Left lung (tissue), 10 donors: ENCODE results near the gene EFEMP2. TPM values are rescaled to one million over a fixed set of nuclear protein-coding genes. Genes with fewer than 3 reads are reported as not detected.

ENCODE experiments used
- ATAC-seq: fragments of 200-7000 bp; cut with Tn5 transposase; one replicate; pipeline ENCODE4 v1.9.1; 2020; ENCODE audit warnings: moderate library complexity
- DNase-seq, 4 donors: peaks; one replicate each; pipeline ENCODE4 v3.0.0-alpha.2; 2013 to 2020
- H3K27ac ChIP-seq, 2 donors: fragments of 200-600 bp; sonication (generic) in 1 of 2; one replicate each; pipeline versions ENCODE4 v1.5.0 to v1.8.0; 2020 to 2021
- H3K27me3 ChIP-seq, 2 donors: fragments of 200-600 bp; sonication (generic) in 1 of 2; one replicate each; pipeline versions ENCODE4 v1.5.0 to v1.8.0; 2020 to 2021
- H3K36me3 ChIP-seq, 2 donors: fragments of 200-600 bp; sonication (generic) in 1 of 2; one replicate each; pipeline versions ENCODE4 v1.5.0 to v1.8.0; 2020 to 2021
- H3K4me1 ChIP-seq, 2 donors: fragments of 200-600 bp; one replicate each; pipeline ENCODE4 v1.8.0; 2021
- H3K4me3 ChIP-seq, 2 donors: fragments of 200-600 bp; sonication (generic) in 1 of 2; one replicate each; pipeline versions ENCODE4 v1.5.0 to v1.8.0; 2020 to 2021; ENCODE audit warnings: mild to moderate bottlenecking in 1 of 2
- H3K9me3 ChIP-seq, 2 donors: fragments of 200-600 bp; sonication (generic) in 1 of 2; one replicate each; pipeline versions ENCODE4 v1.5.0 to v1.8.0; 2020 to 2021
- CTCF ChIP-seq, 2 donors: fragments of 200-600 bp; sonication (generic) in 1 of 2; IDR thresholded peaks; one replicate each; pipeline versions ENCODE4 v1.5.0 to v1.8.0; 2021; ENCODE audit warnings: antibody characterized with exemption in 2 of 2
- intact Hi-C, 2 donors: fragments of 100-400 bp; cut with DNase I; formaldehyde crosslinking; loops; one replicate each; pipeline versions ENCODE4 v1.11.2 to v1.14.2; 2022
- polyA plus RNA-seq, 6 donors: library from polyadenylated mRNA; unstranded; fragments of 120-200 nt; gene quantifications; one replicate each; pipeline ENCODE4 v1.2.1, GENCODE V29; 2013; ENCODE audit not compliant: insufficient read length in 6 of 6
- total RNA-seq, 2 donors: library from RNA; stranded (reverse); fragmentation: NEBNext Ultra II Directional; extraction: Animal tissue kit (Norgen Biotek cat#: 25700); gene quantifications; one replicate each; pipeline ENCODE4 v1.2.1, GENCODE V29; 2021
- donor health status: DM: no; HTN: yes; CAD: no.
- donor health status: DM: no; HTN: no; CAD: no.

Gene EFEMP2
- total and polyA plus RNA-seq, 8 donors: 67.6 to 169 (median 144) TPM

- intact Hi-C loops: no loop called here
- peaks cover 0 to 1% of the 10 kb centered on the region in 2 donors for H3K36me3 ChIP-seq
- peaks cover 0 to 45% of the 10 kb centered on the region in 2 donors for H3K4me1 ChIP-seq
- no peaks in the 10 kb centered on the region for H3K9me3 ChIP-seq
- peak overlapping the region; percentile 80 to 84 for H3K27ac ChIP-seq
- peak overlapping the region; percentile 45 to 58 for H3K4me3 ChIP-seq
- DNase-seq: peak; percentile 95 to 99 (median 96)
- no peak for TF ChIP-seq CTCF (IDR thresholded peaks at IDR 0.05)
- peak; percentile 98 for ATAC-seq
- H3K27me3 ChIP-seq: no peaks in the 10 kb centered on the region
Observed at GRCh38 chr11:65873318-65874156, 937 bp upstream of the EFEMP2 start.

- DNase-seq: peak in 2 of 4 donors; percentile 35 to 79
- H3K9me3 ChIP-seq: no peaks in the 10 kb centered on the region
- intact Hi-C loops: no loop called here
- H3K27me3 ChIP-seq: no peaks in the 10 kb centered on the region
- peaks cover 0 to 17% of the 10 kb centered on the region in 2 donors for H3K36me3 ChIP-seq
- TF ChIP-seq CTCF (IDR thresholded peaks at IDR 0.05): no peak
- peak overlapping the region; percentile 45 to 58 for H3K4me3 ChIP-seq
- peak; percentile 1 for ATAC-seq
- H3K27ac ChIP-seq: peak overlapping the region; percentile 80 to 84
- H3K4me1 ChIP-seq: peaks cover 0 to 56% of the 10 kb centered on the region in 2 donors
Observed at GRCh38 chr11:65871811-65872548, 620 bp downstream of the EFEMP2 start.

- DNase-seq: peak in 1 of 4 donors; percentile 67
- Histone ChIP-seq H3K4me3 (no peak overlapping the region), H3K36me3 (peaks cover 0 to 27% of the 10 kb centered on the region in 2 donors), H3K27me3 (no peaks in the 10 kb centered on the region), H3K4me1 (peaks cover 0 to 56% of the 10 kb centered on the region in 2 donors), H3K9me3 (no peaks in the 10 kb centered on the region), H3K27ac (peak overlapping the region; percentile 80 to 84)
- intact Hi-C loops: no loop called here
- TF ChIP-seq CTCF (IDR thresholded peaks at IDR 0.05): no peak
- no peak for ATAC-seq
Observed at GRCh38 chr11:65870706-65871681, 1.6 kb downstream of the EFEMP2 start.

- intact Hi-C loops: no loop called here
- no peak overlapping the region for H3K27ac ChIP-seq
Observed at GRCh38 chr11:65870307-65870658, 2.3 kb downstream of the EFEMP2 start.

More at GRCh38 chr11:65870307-65870658, 2.3 kb downstream of the EFEMP2 start:
- Histone ChIP-seq H3K4me3 (no peak overlapping the region), H3K27me3 (no peaks in the 10 kb centered on the region), H3K36me3 (peaks cover 0 to 34% of the 10 kb centered on the region in 2 donors), H3K4me1 (peaks cover 0 to 56% of the 10 kb centered on the region in 2 donors), H3K9me3 (no peaks in the 10 kb centered on the region)
- ATAC-seq: no peak
- no peak for TF ChIP-seq CTCF (IDR thresholded peaks at IDR 0.05)
- DNase-seq: peak in 1 of 4 donors; percentile 63
